ENCODE measurements around the gene RFX2.

The RFX2 gene

DNA sequence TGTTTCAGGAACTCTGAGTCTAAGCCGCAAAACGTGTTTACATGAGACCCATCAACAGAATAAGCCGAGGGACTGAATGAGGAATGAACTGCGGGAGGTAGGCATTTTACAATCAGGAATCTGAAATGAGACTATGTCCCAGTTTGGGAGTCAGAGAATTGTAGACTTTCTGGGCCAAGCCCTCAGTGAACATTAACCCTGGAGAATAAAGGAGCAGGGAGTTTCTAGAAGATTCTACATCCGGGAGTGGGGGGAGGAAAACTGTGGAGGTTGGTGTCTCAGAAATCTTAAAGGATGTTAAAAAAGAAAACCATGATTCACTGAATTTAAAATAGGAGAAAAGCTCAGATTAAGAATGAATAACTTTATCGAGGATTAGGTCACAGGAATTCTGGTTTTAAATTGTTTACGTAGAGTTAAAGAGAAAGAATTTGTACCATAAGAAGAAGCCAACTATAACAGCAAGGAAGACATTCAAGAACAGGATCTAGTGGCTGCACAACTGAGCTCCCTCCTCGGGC, 18.5 kb downstream of the RFX2 start:
- Histone ChIP-seq H3K4me1 (ENCODE audit: low read depth, poor library complexity, severe bottlenecking) (no peaks in the 10 kb centered on the region), H3K4me3 (IDR thresholded peaks at IDR 0.05; ENCODE audit: insufficient read depth, low read depth, low read length) (no peak overlapping the region), H3K79me2 (ENCODE audit: insufficient read depth, low read depth) (no peaks in the 10 kb centered on the region), H3K9ac (no peak overlapping the region), H4K20me1 (ENCODE audit: insufficient read depth) (no peaks in the 10 kb centered on the region), H3K36me3 (ENCODE audit: insufficient read depth) (no peaks in the 10 kb centered on the region), H3K27me3 (ENCODE audit: insufficient read depth, low read depth) (no peaks in the 10 kb centered on the region), H3K4me2 (no peak overlapping the region), H3K27ac (no peak overlapping the region), H2AFZ (ENCODE audit: low read depth) (no peak overlapping the region)
- TF ChIP-seq, protein P1, sequence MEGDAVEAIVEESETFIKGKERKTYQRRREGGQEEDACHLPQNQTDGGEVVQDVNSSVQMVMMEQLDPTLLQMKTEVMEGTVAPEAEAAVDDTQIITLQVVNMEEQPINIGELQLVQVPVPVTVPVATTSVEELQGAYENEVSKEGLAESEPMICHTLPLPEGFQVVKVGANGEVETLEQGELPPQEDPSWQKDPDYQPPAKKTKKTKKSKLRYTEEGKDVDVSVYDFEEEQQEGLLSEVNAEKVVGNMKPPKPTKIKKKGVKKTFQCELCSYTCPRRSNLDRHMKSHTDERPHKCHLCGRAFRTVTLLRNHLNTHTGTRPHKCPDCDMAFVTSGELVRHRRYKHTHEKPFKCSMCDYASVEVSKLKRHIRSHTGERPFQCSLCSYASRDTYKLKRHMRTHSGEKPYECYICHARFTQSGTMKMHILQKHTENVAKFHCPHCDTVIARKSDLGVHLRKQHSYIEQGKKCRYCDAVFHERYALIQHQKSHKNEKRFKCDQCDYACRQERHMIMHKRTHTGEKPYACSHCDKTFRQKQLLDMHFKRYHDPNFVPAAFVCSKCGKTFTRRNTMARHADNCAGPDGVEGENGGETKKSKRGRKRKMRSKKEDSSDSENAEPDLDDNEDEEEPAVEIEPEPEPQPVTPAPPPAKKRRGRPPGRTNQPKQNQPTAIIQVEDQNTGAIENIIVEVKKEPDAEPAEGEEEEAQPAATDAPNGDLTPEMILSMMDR (conservative IDR thresholded peaks at IDR 0.05; ENCODE audit: low read depth, low read length), result no peak

DNA sequence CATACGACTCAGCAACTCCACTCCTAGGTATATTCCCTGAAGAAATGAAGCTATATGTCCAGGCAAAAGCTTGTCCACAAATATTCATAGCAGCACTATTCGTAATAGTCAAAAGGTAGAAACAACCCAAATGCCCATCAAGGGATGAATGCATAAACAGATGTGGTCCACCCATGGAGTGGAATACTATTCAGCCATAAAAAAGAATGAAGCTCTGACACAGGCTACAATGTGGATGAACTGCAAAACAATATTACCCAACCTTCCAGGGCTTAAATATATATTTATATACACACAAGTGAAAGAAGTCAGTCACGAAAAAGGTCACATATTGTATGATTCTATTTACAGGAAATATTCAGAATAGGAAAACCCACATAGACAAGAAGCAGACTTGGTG, 19.7 kb downstream of the RFX2 start:
- Histone ChIP-seq H3K79me2 (ENCODE audit: insufficient read depth, low read depth) (no peaks in the 10 kb centered on the region), H3K4me2 (no peak overlapping the region), H2AFZ (ENCODE audit: low read depth) (no peak overlapping the region), H3K9ac (no peak overlapping the region), H3K4me1 (ENCODE audit: low read depth, poor library complexity, severe bottlenecking) (no peaks in the 10 kb centered on the region), H3K36me3 (ENCODE audit: insufficient read depth) (no peaks in the 10 kb centered on the region), H3K27me3 (ENCODE audit: insufficient read depth, low read depth) (no peaks in the 10 kb centered on the region), H3K27ac (no peak overlapping the region), H4K20me1 (ENCODE audit: insufficient read depth) (no peaks in the 10 kb centered on the region), H3K4me3 (IDR thresholded peaks at IDR 0.05; ENCODE audit: insufficient read depth, low read depth, low read length) (no peak overlapping the region)
- TF ChIP-seq, protein P1 (conservative IDR thresholded peaks at IDR 0.05; ENCODE audit: low read depth, low read length), result no peak

DNA sequence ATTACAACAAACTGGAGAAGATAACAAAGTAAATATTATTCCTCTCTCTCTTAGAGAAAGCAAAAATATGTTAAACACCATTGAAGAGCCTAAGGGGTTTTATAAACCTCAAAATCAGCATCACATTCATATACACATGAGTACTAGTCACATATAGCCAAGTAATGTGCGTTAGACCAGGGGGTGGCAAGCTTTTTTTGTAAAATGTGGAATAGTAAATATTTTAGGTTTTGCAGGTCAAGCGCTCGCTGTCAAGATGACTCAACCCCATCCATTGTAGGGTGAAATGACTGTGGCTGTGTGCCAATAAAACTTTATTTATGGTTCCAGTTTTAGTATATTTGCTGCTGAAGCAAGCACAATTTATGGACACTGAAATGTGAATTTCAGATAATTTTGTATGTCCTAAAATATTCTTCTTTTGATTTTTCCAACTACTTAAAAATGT, 21.7 kb downstream of the RFX2 start:
- Histone ChIP-seq H3K27me3 (ENCODE audit: insufficient read depth, low read depth) (no peaks in the 10 kb centered on the region), H4K20me1 (ENCODE audit: insufficient read depth) (no peaks in the 10 kb centered on the region), H3K36me3 (ENCODE audit: insufficient read depth) (no peaks in the 10 kb centered on the region), H3K4me2 (no peak overlapping the region), H3K4me1 (ENCODE audit: low read depth, poor library complexity, severe bottlenecking) (no peaks in the 10 kb centered on the region), H3K27ac (no peak overlapping the region), H3K4me3 (IDR thresholded peaks at IDR 0.05; ENCODE audit: insufficient read depth, low read depth, low read length) (no peak overlapping the region), H3K79me2 (ENCODE audit: insufficient read depth, low read depth) (no peaks in the 10 kb centered on the region), H2AFZ (ENCODE audit: low read depth) (no peak overlapping the region), H3K9ac (no peak overlapping the region)
- TF ChIP-seq, protein P1 (conservative IDR thresholded peaks at IDR 0.05; ENCODE audit: low read depth, low read length), result no peak

DNA sequence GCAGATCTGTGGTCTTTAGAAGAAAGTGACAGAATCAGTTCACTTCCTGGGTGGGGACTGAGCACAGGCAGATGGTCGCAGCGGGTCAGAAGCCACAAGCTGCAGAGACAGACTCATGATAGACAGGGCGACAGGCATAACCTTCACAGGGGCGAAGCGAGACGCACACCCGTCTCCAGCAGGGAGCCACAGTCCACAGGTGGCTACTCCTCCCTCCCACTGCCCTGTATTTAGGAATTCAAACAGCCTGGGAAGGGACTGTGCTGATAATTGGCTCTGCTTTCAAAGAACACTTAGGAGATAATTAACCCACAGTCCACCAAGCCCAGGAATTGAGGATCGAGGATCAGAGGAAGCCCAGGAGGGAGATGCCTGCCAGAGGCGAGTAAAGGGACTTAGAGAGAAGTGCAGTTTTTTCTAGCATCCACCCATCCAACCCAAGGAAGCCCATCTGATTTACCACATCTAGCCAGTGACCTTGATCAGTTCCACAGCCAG, 23.2 kb downstream of the RFX2 start:
- H3K79me2 ChIP-seq (ENCODE audit: insufficient read depth, low read depth), result no peaks in the 10 kb centered on the region
- H3K36me3 ChIP-seq (ENCODE audit: insufficient read depth), result no peaks in the 10 kb centered on the region
- H3K27ac ChIP-seq, result no peak overlapping the region
- H3K27me3 ChIP-seq (ENCODE audit: insufficient read depth, low read depth), result no peaks in the 10 kb centered on the region
- TF ChIP-seq, protein P1 (conservative IDR thresholded peaks at IDR 0.05; ENCODE audit: low read depth, low read length), result no peak
- no peaks in the 10 kb centered on the region for H3K4me1 ChIP-seq (ENCODE audit: low read depth, poor library complexity, severe bottlenecking)
- H3K4me3 ChIP-seq (IDR thresholded peaks at IDR 0.05; ENCODE audit: insufficient read depth, low read depth, low read length), result no peak overlapping the region
- no peak overlapping the region for H2AFZ ChIP-seq (ENCODE audit: low read depth)
- H3K4me2 ChIP-seq, result no peak overlapping the region
- H4K20me1 ChIP-seq (ENCODE audit: insufficient read depth), result no peaks in the 10 kb centered on the region
- no peak overlapping the region for H3K9ac ChIP-seq

Data from KMS-11 (cell line).